Measurements from ENCODE around the gene ARHGEF26. TPM values are rescaled to one million over a fixed set of nuclear protein-coding genes. Genes with fewer than 3 reads are reported as not detected.

The ARHGEF26 gene
- total RNA-seq, 1 experiment from 2014 or later = 13.7 TPM

DNA sequence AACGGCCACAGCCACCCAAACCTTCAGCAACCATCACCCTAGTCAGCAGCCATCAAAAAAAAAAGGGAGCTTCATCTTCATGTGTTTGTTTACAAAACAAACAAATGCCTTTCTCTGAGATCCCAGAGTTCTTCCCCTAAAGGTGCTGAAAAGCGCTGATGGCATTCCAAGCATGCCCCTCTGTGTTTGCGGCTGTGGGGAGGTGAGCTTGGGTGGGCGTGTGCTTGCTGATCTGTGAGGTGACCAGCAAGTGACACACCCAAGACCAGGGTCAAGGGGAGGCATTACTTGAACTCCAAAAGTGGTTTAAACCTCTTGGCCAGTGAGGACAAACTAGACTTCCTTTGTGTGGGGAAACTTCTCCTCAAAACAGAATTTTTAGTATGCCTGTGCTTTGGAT is 121.6 kb downstream of the ARHGEF26 start:
- TF ChIP-seq CTCF (conservative IDR thresholded peaks at IDR 0.05) = no peak
- Histone ChIP-seq H3T11ph (ENCODE audit: low read length) (no peak overlapping the region), H3K79me2 (ENCODE audit: insufficient read depth, low read length) (no peaks in the 10 kb centered on the region), H2BK20ac (ENCODE audit: low read depth, low read length, poor library complexity, severe bottlenecking) (no peak overlapping the region), H3K79me1 (ENCODE audit: insufficient read depth, low read depth, low read length, poor library complexity, severe bottlenecking) (no peaks in the 10 kb centered on the region), H4K8ac (replicated peaks; ENCODE audit: insufficient read length, low read depth, low read length) (no peak overlapping the region), H3K23me2 (ENCODE audit: insufficient read length, low read depth, low read length, poor library complexity, severe bottlenecking) (no peaks in the 10 kb centered on the region), H2AK5ac (ENCODE audit: insufficient read length, low read length) (no peak overlapping the region), H2AFZ (ENCODE audit: low read length) (no peak overlapping the region), H4K5ac (ENCODE audit: insufficient read length, low read depth, low read length) (no peak overlapping the region), H3K56ac (ENCODE audit: insufficient read length, low read depth, low read length) (no peak overlapping the region), H2BK12ac (ENCODE audit: insufficient read length, low read depth, low read length) (no peak overlapping the region), H3K18ac (ENCODE audit: insufficient read length, low read depth, low read length) (no peak overlapping the region), H3K27me3 (ENCODE audit: insufficient read depth, low read length) (no peaks in the 10 kb centered on the region), H4K91ac (ENCODE audit: insufficient read length, low read depth, low read length) (no peak overlapping the region), H2BK120ac (ENCODE audit: low read depth, low read length, poor library complexity, severe bottlenecking) (no peak overlapping the region), H3K9ac (ENCODE audit: extremely low read depth, insufficient read length, low read length) (no peak overlapping the region), H2BK5ac (ENCODE audit: insufficient read length, low read length) (no peak overlapping the region), H3K4ac (ENCODE audit: low read depth, low read length) (no peak overlapping the region), H2BK15ac (ENCODE audit: low read depth, low read length) (no peak overlapping the region), H3K4me1 (ENCODE audit: insufficient read depth, low read length) (peaks cover 5% of the 10 kb centered on the region; the same call in 1 of the 2 replicates), H3K23ac (ENCODE audit: insufficient read length, low read depth, low read length) (no peak overlapping the region), H3K27ac (ENCODE audit: insufficient read length, low read depth, low read length) (no peak overlapping the region), H4K20me1 (ENCODE audit: control insufficient read depth, insufficient read depth, insufficient read length) (no peaks in the 10 kb centered on the region), H3K14ac (ENCODE audit: insufficient read depth, low read length) (no peak overlapping the region), H3K9me3 (ENCODE audit: control insufficient read depth, low read depth, low read length) (no peaks in the 10 kb centered on the region), H3K4me2 (ENCODE audit: insufficient read depth, insufficient read length, low read length) (no peak overlapping the region)
- Mint-ChIP-seq H3K9me3 (no peaks in the 10 kb centered on the region), H3K4me1 (peaks cover 28 to 30% of the 10 kb centered on the region in 2 experiments), H3K36me3 (ENCODE audit: insufficient read depth in 1 of 3, low read depth in 3 of 3) (peaks cover 6 to 25% (median 19%) of the 10 kb centered on the region in 3 experiments; a peak in 6 of 7 replicates), H3K27me3 (ENCODE audit: low read depth) (no peaks in the 10 kb centered on the region; the same call in 1 of the 2 replicates), H3K4me3 (no peak overlapping the region), H3K27ac (peak overlapping the region; percentile 14 to 32 (median 23); a peak in 4 of 7 replicates)
- WGBS (ENCODE audit: extremely low coverage, insufficient read length, low lambda C conversion rate) = no CpG with 5 or more reads among the region's 4 CpGs
- DNase-seq = peak; percentile 57

All from H9 (cell line).